Measurements from ENCODE around the gene SDHAF3.

Gene SDHAF3

GRCh38 chr7:97130417-97131139, 13.1 kb downstream of the SDHAF3 start:
- Histone ChIP-seq H3K4me3 (replicated peaks; ENCODE audit: insufficient read depth, low read length) (no peak overlapping the region), H3K27me3 (ENCODE audit: insufficient read depth, poor library complexity, severe bottlenecking) (no peaks in the 10 kb centered on the region), H3K27ac (replicated peaks) (no peak overlapping the region)
- TF ChIP-seq SPI1 (IDR thresholded peaks at IDR 0.05; ENCODE audit: borderline replicate concordance, low read depth) (no peak), POLR2AphosphoS5 (IDR thresholded peaks at IDR 0.05; ENCODE audit: low read depth) (no peak), CTCF (IDR thresholded peaks at IDR 0.05; ENCODE audit: insufficient read depth, low read length) (no peak), GABPA (IDR thresholded peaks at IDR 0.05; ENCODE audit: low read depth) (no peak)
- TF ChIP-seq, protein P1, sequence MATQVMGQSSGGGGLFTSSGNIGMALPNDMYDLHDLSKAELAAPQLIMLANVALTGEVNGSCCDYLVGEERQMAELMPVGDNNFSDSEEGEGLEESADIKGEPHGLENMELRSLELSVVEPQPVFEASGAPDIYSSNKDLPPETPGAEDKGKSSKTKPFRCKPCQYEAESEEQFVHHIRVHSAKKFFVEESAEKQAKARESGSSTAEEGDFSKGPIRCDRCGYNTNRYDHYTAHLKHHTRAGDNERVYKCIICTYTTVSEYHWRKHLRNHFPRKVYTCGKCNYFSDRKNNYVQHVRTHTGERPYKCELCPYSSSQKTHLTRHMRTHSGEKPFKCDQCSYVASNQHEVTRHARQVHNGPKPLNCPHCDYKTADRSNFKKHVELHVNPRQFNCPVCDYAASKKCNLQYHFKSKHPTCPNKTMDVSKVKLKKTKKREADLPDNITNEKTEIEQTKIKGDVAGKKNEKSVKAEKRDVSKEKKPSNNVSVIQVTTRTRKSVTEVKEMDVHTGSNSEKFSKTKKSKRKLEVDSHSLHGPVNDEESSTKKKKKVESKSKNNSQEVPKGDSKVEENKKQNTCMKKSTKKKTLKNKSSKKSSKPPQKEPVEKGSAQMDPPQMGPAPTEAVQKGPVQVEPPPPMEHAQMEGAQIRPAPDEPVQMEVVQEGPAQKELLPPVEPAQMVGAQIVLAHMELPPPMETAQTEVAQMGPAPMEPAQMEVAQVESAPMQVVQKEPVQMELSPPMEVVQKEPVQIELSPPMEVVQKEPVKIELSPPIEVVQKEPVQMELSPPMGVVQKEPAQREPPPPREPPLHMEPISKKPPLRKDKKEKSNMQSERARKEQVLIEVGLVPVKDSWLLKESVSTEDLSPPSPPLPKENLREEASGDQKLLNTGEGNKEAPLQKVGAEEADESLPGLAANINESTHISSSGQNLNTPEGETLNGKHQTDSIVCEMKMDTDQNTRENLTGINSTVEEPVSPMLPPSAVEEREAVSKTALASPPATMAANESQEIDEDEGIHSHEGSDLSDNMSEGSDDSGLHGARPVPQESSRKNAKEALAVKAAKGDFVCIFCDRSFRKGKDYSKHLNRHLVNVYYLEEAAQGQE (IDR thresholded peaks at IDR 0.05; ENCODE audit: insufficient replicate concordance, low read depth), result no peak
- DNase-seq (ENCODE audit: low read depth in 1 of 2, low spot score in 1 of 2), result no peak

DNA sequence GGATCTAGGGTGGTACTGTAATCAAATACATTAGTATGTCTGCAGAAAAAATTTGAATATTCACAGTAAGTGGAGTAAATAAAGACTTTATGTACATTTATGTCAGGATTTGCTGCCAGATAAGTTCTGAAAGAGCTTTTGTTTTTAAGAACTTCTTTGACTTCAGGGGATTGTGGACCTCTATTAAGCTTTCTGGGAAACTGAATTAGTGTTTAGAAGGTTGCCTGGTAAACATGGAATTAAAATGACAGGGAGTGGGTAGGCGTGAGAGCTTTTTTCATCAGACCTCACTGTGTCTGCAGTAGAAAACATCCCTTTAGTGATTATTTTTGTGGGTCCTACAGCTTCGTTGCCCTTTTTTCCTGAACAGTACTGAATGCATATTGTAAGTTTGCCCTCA, 15.7 kb downstream of the SDHAF3 start:
- Histone ChIP-seq H3K27ac (replicated peaks) (no peak overlapping the region), H3K27me3 (ENCODE audit: insufficient read depth, poor library complexity, severe bottlenecking) (no peaks in the 10 kb centered on the region), H3K4me3 (replicated peaks; ENCODE audit: insufficient read depth, low read length) (no peak overlapping the region)
- TF ChIP-seq CTCF (IDR thresholded peaks at IDR 0.05; ENCODE audit: insufficient read depth, low read length) (no peak), SPI1 (IDR thresholded peaks at IDR 0.05; ENCODE audit: borderline replicate concordance, low read depth) (no peak), POLR2AphosphoS5 (IDR thresholded peaks at IDR 0.05; ENCODE audit: low read depth) (no peak), GABPA (IDR thresholded peaks at IDR 0.05; ENCODE audit: low read depth) (no peak)
- TF ChIP-seq, protein P1 (IDR thresholded peaks at IDR 0.05; ENCODE audit: insufficient replicate concordance, low read depth), result no peak
- no peak for DNase-seq (ENCODE audit: low read depth in 1 of 2, low spot score in 1 of 2)

GRCh38 chr7:97138830-97139229, 21.3 kb downstream of the SDHAF3 start:
- Histone ChIP-seq H3K27me3 (ENCODE audit: insufficient read depth, poor library complexity, severe bottlenecking) (no peaks in the 10 kb centered on the region), H3K4me3 (replicated peaks; ENCODE audit: insufficient read depth, low read length) (no peak overlapping the region), H3K27ac (replicated peaks) (no peak overlapping the region)
- DNase-seq (ENCODE audit: low read depth in 1 of 2, low spot score in 1 of 2), result no peak
- TF ChIP-seq SPI1 (IDR thresholded peaks at IDR 0.05; ENCODE audit: borderline replicate concordance, low read depth), result no peak
- TF ChIP-seq, protein P1 (IDR thresholded peaks at IDR 0.05; ENCODE audit: insufficient replicate concordance, low read depth), result no peak
- TF ChIP-seq GABPA (IDR thresholded peaks at IDR 0.05; ENCODE audit: low read depth), result no peak
- TF ChIP-seq CTCF (IDR thresholded peaks at IDR 0.05; ENCODE audit: insufficient read depth, low read length), result no peak
- no peak for TF ChIP-seq POLR2AphosphoS5 (IDR thresholded peaks at IDR 0.05; ENCODE audit: low read depth)

Measured in HL-60 (cell line).